Tibial nerve (tissue), 4 donors: ENCODE measurements around the gene BRSK2. TPM values are rescaled to one million over a fixed set of nuclear protein-coding genes. Genes with fewer than 3 reads are reported as not detected.

ENCODE experiments used
- DNase-seq, 2 donors: peaks; one replicate each; pipeline ENCODE4 v3.0.0-alpha.2; 2019; ENCODE audit warnings: low spot score in 2 of 2
- H3K27ac ChIP-seq, 4 donors: fragments of 200-600 bp; sonication (generic) in 3 of 4; one replicate each; pipeline ENCODE4 v1.5.1; 2017 to 2019; ENCODE audit warnings: mild to moderate bottlenecking in 1 of 4
- H3K27me3 ChIP-seq, 2 donors: fragments of 200-600 bp; sonication (generic) in 1 of 2; one replicate each; pipeline versions ENCODE4 v1.5.1 to v1.6.0; 2017 to 2019
- H3K36me3 ChIP-seq, 3 donors: fragments of 200-600 bp; sonication (generic); one replicate each; pipeline ENCODE4 v1.5.1; 2018 to 2019
- H3K4me1 ChIP-seq, 4 donors: fragments of 200-600 bp; sonication (generic) in 3 of 4; one replicate each; pipeline ENCODE4 v1.5.1; 2017 to 2019
- H3K4me3 ChIP-seq, 4 donors: fragments of 200-600 bp; sonication (generic) in 3 of 4; one replicate each; pipeline ENCODE4 v1.5.1; 2017 to 2019; ENCODE audit warnings: mild to moderate bottlenecking in 1 of 4, moderate library complexity in 1 of 4
- H3K9me3 ChIP-seq, 4 donors: fragments of 200-600 bp; sonication (generic) in 3 of 4; one replicate each; pipeline ENCODE4 v1.5.1; 2017 to 2019
- EP300 ChIP-seq, 2 donors: sonication (generic); formaldehyde crosslinking; IDR thresholded peaks; one replicate each; pipeline ENCODE4 v1.6.1; 2017; ENCODE audit warnings: antibody characterized with exemption in 2 of 2, mild to moderate bottlenecking in 1 of 2
- POLR2A ChIP-seq, 2 donors: fragments of 450-650 bp; IDR thresholded peaks; one replicate each; pipeline ENCODE4 v1.6.1; 2017; ENCODE audit warnings: antibody characterized with exemption in 2 of 2, mild to moderate bottlenecking in 2 of 2, moderate library complexity in 2 of 2
- WGBS, 2 donors: methylation state at CpG; one replicate each; pipeline ENCODE4 v1.1.5; 2018; 5-methylcytosine and 5-hydroxymethylcytosine counted together
- total RNA-seq, 4 donors: library from RNA; depleted of rRNA; stranded (reverse); fragments of >200 nt; gene quantifications; one replicate each; pipeline ENCODE4 v1.1.0, GENCODE V29; 2016
- TF ChIP-seq, protein P1 (sequence below), 5 experiments: fragments of 200-600 bp in 3 of 5; fragments of 450-650 bp in 2 of 5; sonication (generic) in 3 of 5; IDR thresholded peaks; one replicate each; pipeline ENCODE4 v1.5.1; 2016 to 2019; ENCODE audit warnings: antibody characterized with exemption in 5 of 5, mild to moderate bottlenecking in 3 of 5, moderate library complexity in 2 of 5

Gene BRSK2
- total RNA-seq, 4 donors from 2014 or later = 2.4 to 7.8 (median 4.6) TPM

DNA sequence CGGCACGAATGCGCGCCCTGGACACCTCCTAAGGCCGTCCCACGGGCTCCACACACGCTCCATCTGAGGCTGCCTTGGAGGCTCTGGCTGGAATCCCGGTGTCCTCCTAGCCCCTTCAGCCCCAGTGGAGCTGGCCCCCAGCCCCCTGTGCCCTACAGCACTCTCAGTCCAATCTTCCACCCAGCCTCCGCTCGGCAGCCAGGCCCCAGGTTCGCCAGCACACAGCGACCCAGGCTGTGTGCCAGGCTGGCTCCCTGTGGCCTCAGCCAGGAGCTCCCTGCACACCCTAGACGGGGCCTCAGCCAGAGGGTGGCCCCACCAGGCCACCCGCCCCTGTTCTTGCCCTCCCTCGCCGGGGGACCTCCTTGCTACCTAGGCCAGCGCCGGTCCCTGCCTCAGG is 78.3 kb downstream of the BRSK2 start:
- TF ChIP-seq, protein P1, sequence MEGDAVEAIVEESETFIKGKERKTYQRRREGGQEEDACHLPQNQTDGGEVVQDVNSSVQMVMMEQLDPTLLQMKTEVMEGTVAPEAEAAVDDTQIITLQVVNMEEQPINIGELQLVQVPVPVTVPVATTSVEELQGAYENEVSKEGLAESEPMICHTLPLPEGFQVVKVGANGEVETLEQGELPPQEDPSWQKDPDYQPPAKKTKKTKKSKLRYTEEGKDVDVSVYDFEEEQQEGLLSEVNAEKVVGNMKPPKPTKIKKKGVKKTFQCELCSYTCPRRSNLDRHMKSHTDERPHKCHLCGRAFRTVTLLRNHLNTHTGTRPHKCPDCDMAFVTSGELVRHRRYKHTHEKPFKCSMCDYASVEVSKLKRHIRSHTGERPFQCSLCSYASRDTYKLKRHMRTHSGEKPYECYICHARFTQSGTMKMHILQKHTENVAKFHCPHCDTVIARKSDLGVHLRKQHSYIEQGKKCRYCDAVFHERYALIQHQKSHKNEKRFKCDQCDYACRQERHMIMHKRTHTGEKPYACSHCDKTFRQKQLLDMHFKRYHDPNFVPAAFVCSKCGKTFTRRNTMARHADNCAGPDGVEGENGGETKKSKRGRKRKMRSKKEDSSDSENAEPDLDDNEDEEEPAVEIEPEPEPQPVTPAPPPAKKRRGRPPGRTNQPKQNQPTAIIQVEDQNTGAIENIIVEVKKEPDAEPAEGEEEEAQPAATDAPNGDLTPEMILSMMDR (IDR thresholded peaks at IDR 0.05) = no peak
- Histone ChIP-seq H3K27me3 (no peaks in the 10 kb centered on the region), H3K36me3 (peaks cover 2 to 93% (median 3%) of the 10 kb centered on the region in 3 donors), H3K27ac (peak overlapping the region in 3 of 4 donors; percentile 12 to 51 (median 43)), H3K4me1 (no peaks in the 10 kb centered on the region), H3K9me3 (peaks cover 0 to 8% (median 0%) of the 10 kb centered on the region in 4 donors), H3K4me3 (no peak overlapping the region)
- no peak for DNase-seq
- WGBS, 2 donors = 72 to 84% methylated on average over 8 to 18 of the region's 18 CpGs

DNA sequence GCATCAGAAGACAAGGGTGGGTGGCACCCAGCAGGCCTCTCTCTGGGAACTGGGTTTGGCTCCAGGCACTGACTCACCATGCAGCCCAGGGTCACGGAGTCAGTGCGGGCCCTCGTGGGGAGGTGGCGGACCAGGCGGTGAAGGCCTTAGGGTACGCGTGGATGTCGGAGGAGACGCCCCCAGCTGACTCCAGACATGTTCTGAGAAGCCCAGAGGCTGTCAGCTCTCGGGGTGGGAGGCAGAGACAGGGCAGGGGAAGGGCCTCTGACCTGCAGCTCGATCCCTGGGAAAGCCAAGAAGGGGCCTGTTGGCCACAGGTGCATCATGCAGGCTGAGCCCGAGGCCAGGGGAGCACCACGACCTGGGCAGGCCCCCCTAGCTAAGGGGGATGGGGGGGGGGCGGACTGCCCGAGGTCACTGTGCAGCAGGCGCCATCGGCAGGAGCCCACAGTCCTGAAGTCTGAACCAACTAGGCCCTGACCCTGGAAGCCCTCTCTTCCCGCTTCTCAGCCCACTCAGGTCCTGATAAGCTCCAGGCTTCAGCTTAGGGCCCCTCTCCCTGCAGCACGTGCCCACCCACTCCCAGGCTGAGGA is 78.8 kb downstream of the BRSK2 start:
- no peak for DNase-seq
- TF ChIP-seq EP300 (IDR thresholded peaks at IDR 0.05) = no peak
- TF ChIP-seq POLR2A (IDR thresholded peaks at IDR 0.05) = no peak
- TF ChIP-seq, protein P1 (IDR thresholded peaks at IDR 0.05) = no peak
- H3K27ac ChIP-seq = peak overlapping the region in 3 of 4 donors; percentile 12 to 51 (median 43)
- 59 to 64% methylated on average over 15 to 16 of the region's 19 CpGs for WGBS, 2 donors
- H3K36me3 ChIP-seq = peaks cover 3 to 93% (median 6%) of the 10 kb centered on the region in 3 donors
- H3K27me3 ChIP-seq = no peaks in the 10 kb centered on the region
- H3K9me3 ChIP-seq = peaks cover 0 to 8% (median 0%) of the 10 kb centered on the region in 4 donors
- no peak overlapping the region for H3K4me3 ChIP-seq
- no peaks in the 10 kb centered on the region for H3K4me1 ChIP-seq

DNA sequence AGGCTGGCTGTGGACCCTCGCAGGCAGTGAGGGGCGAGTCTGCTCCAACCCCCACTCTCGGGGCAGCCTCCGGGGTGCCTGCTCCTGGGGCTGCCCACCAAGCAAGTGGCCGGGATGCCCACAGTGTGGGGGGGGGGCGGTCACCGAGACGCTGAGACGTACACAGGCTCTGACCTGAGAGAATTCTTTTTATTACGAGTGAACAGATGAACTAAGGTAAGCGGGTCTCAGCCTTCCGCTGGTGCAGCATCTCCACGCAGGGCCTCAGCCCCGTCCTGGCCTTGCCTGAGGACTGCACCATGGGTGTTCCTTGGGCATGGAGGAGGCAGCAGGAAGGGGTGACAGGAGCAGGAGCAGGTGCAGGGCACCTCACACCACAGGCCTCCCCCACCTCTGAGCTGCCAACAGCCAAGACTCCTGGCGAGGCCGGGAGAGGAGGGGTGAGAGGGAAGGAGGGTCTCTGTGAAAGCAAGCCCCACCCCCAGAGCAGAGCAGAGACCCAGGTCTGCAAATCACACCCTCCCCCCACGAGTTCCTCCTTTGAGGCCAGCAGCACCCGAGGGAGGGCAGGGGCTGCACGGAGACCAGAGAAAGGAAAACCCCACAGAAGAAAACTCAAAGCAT is 79.7 kb downstream of the BRSK2 start:
- TF ChIP-seq EP300 (IDR thresholded peaks at IDR 0.05) = no peak
- no peak for TF ChIP-seq POLR2A (IDR thresholded peaks at IDR 0.05)
- TF ChIP-seq, protein P1 (IDR thresholded peaks at IDR 0.05) = no peak
- no peak overlapping the region for H3K27ac ChIP-seq
- H3K4me1 ChIP-seq = no peaks in the 10 kb centered on the region

DNA sequence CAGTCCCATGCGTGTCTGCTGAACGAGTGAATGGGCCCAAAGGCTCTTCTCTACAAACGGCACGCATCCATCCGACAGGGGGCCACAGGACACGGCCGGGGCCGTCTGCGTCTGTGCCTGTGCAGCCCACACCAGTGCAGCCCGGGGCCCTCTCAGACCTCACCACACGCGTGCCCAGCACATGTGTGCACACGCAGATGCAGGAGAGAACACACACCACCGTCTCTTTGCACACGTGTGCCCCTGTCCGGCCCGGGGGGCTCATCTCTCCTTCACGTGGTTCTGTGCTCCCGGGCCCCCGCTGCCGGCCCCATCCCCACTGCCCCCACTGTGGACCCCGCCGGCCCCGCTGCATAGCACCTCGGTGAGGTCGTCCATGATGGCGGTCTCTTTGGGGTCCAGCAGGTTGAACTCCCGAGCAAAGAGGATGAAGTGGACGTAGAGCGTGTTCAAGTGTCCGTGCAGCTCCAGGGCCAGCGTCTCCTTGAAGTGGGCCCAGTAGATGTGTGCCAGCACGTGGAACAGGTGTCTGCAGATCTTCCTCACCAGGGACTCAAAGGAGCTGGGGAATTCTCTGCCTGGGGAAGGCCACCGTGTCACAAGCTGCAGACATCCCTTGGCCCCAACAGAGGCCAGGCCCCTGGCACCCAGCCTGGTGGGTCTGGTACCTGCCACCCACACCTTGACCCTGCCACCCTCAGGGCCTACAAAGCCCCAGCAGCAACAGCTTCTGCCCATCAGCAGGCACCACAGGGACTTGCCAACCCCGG is 80.4 kb downstream of the BRSK2 start:
- Histone ChIP-seq H3K27ac (no peak overlapping the region), H3K4me1 (no peaks in the 10 kb centered on the region), H3K27me3 (no peaks in the 10 kb centered on the region), H3K4me3 (no peak overlapping the region), H3K36me3 (peaks cover 3 to 93% (median 6%) of the 10 kb centered on the region in 3 donors), H3K9me3 (no peaks in the 10 kb centered on the region)
- TF ChIP-seq EP300 (IDR thresholded peaks at IDR 0.05) = no peak
- no peak for DNase-seq
- 84 to 87% methylated on average over 11 to 32 of the region's 35 CpGs for WGBS, 2 donors

More for the DNA sequence above, 79.7 kb downstream of the BRSK2 start:
- H3K9me3 ChIP-seq = peaks cover 0 to 5% (median 0%) of the 10 kb centered on the region in 4 donors
- H3K36me3 ChIP-seq = peaks cover 3 to 93% (median 6%) of the 10 kb centered on the region in 3 donors
- no peak for DNase-seq
- no peak overlapping the region for H3K4me3 ChIP-seq
- WGBS, 2 donors = 76 to 77% methylated on average over 17 to 19 of the region's 19 CpGs
- no peaks in the 10 kb centered on the region for H3K27me3 ChIP-seq

DNA sequence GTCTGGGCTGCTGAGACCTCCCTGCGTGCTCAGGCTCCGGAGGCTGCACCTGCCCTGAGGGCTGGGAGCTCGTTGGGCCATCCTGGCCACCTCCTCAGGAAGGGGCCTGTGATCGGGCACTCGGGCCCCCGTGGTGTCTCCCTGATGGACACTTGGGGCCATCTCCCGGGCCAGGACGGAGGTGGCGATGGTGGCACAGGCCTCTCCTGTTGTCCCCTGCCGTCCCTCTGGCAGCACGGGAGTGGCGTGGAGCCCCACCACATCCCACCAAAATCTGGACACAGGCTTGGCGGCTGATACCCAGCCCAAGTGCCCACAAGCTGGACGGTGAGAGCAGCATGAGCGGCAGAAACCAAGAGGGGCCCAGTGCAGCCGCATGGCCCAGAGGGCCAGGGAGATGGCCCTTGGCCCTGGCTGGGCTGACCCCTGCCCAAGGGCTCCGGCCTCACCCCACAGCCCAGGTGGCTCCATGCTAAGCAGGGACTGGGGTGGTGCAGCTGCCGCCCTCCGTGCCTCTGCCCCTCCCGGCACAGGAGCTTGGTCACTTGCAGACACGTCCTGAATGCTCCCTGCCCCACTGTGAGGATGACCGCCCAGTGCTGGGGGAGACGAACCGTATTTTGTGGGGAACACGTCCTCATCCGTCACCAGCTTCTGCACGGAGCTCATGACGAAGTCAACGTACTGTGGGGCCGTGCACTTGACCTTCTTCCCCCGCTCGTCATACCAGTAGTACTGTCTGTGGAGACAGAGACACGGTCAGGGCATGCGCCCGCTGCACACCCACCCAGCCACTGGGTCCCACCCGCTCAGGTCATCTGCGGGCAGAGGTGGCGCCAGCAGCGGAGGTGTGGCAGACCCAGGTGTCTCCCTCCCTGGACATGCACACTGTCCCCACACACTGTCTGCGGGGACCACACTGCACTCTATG is 81.2 kb downstream of the BRSK2 start:
- WGBS, 2 donors = 89 to 93% methylated on average over 30 to 36 of the region's 40 CpGs
- no peaks in the 10 kb centered on the region for H3K4me1 ChIP-seq
- H3K9me3 ChIP-seq = no peaks in the 10 kb centered on the region
- TF ChIP-seq EP300 (IDR thresholded peaks at IDR 0.05) = no peak
- no peak for TF ChIP-seq POLR2A (IDR thresholded peaks at IDR 0.05)
- TF ChIP-seq, protein P1 (IDR thresholded peaks at IDR 0.05) = no peak
- DNase-seq = no peak
- no peak overlapping the region for H3K27ac ChIP-seq
- peaks cover 3 to 93% (median 6%) of the 10 kb centered on the region in 3 donors for H3K36me3 ChIP-seq
- H3K4me3 ChIP-seq = no peak overlapping the region
- no peaks in the 10 kb centered on the region for H3K27me3 ChIP-seq
